GM10248 (cell line): ENCODE results near the gene UFM1.
A peak's percentile ranks its signal among the peaks of the same experiment; 100 is the strongest.
"Not testable (repeated sequence)": the region's sequence is repeated elsewhere in the genome, so short reads cannot be mapped to it uniquely, and the experiment has no call there.

Experiments used
- CTCF ChIA-PET: fragments of 300-600 bp; sonication (Branson Sonifier 250); formaldehyde crosslinking; extraction: SDS; loops from one replicate; lab custom pipeline; 2021; ENCODE audit warnings: antibody characterized with exemption; lab: Yijun Ruan, JAX
- POLR2A ChIA-PET: fragments of 350-650 bp; sonication (Branson Sonifier 250); formaldehyde crosslinking; extraction: SDS; loops from one replicate; lab custom pipeline; 2020; ENCODE audit warnings: antibody characterized with exemption; lab: Yijun Ruan, JAX
- DNase-seq: peaks from one replicate; pipeline ENCODE4 v3.0.0; 2012; ENCODE audit errors: extremely low spot score
- TF ChIP-seq, protein P1 (sequence below): IDR thresholded peaks from 2 replicates; pipeline ENCODE4 v1.5.1; 2012; ENCODE audit warnings: mild to moderate bottlenecking, low read depth; ENCODE audit errors: extremely low read depth, missing control alignments, control extremely low read depth

UFM1 gene

DNA sequence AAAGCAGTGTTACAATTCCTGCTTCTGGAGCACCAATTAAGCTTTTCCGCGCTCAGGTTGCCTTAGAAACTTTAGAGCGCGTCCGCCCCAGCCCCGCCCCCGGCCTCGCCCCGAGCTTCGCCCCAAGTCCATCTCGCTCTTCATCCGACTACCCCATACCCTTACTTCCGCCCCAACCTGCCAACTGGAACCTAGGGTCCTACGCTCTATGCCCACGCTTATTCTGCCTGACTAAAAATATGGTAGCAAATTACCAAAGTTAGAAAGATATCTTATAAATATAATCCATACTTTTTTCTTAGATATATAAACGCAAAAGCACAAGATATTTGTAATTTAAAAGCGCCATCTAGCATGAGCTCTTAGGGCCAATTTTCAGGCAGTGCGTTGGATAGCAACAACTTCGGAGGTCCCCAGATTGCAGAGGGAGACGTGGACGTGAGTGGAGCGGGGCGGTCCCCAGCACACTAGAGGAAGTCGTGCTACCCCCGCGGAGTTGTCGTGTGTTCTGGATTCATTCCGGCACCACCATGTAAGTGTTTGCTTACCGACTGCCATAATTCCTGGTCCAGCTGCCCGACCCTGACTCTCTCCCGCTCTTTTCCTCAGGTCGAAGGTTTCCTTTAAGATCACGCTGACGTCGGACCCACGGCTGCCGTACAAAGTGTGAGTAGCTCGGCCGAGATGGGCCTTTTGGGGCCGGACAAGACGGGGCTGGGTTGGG lies at the start of gene UFM1:
UFM1 (plus strand) TSS at position 462 of the 724 bp plus-strand sequence; CDS start at position 531, 69 bp downstream.
- peak; percentile 89 for DNase-seq
- TF ChIP-seq, protein P1, sequence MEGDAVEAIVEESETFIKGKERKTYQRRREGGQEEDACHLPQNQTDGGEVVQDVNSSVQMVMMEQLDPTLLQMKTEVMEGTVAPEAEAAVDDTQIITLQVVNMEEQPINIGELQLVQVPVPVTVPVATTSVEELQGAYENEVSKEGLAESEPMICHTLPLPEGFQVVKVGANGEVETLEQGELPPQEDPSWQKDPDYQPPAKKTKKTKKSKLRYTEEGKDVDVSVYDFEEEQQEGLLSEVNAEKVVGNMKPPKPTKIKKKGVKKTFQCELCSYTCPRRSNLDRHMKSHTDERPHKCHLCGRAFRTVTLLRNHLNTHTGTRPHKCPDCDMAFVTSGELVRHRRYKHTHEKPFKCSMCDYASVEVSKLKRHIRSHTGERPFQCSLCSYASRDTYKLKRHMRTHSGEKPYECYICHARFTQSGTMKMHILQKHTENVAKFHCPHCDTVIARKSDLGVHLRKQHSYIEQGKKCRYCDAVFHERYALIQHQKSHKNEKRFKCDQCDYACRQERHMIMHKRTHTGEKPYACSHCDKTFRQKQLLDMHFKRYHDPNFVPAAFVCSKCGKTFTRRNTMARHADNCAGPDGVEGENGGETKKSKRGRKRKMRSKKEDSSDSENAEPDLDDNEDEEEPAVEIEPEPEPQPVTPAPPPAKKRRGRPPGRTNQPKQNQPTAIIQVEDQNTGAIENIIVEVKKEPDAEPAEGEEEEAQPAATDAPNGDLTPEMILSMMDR: no peak
- POLR2A ChIA-PET: interaction anchor here (1.5 kb wide), 1 partner anchor 10 kb away, joined by 4 read pairs; no protein-coding TSS in a partner anchor

DNA sequence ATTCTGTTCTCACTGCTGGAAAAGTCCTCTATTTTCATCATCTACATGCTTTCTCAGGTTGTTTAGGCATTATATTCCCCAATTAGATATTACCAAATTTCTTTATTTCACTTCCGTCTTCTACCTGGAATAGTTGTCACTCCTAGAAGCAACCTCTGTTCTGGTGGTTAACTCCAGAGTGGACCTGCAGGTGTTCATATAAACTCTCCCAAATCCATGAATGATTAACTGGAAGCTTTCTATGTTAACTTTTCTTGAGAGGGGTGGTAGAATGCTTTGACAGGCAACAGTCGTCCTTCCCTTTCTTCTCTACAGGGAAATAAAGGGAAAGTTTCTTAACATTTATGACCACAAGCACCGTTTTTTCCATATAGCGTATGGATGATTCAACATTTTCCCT lies 48.4 kb upstream of the UFM1 start:
- ChIA-PET POLR2A (no interaction called here), CTCF (no interaction called here)
- DNase-seq: no peak
- TF ChIP-seq, protein P1: no peak

More for the DNA sequence above, at the start of gene UFM1:
- CTCF ChIA-PET: interaction anchor here (1.1 to 1.9 kb wide), 3 partner anchors 8 to 29 kb away, joined by 4 to 6 read pairs (median 5); no protein-coding TSS in a partner anchor

DNA sequence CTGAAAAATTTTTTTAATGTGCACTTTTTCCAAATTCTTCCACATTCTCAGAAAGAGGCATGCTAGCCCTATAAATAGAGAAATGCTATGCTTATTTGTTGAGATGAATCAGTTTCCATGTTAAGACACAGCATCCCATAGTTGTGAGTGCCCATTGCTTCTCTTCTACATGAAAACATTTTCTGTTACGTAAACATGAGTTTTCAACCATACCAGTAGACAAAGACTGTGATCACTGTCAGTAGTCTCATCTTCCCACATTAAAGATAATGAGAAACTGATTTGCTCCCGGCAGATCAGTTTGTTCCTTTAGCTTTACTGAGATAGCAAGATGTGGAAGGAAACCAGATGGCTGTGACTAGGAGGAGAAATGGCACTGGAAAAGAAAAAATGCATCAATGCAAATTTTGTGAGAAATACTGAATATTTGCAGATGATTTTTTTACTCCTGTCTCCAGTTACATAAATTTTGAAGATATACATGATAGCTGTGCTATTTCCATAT lies 45.8 kb upstream of the UFM1 start:
- ChIA-PET CTCF (interaction anchor here (0.7 kb wide), 1 partner anchor 31 kb away, joined by 3 read pairs; no protein-coding TSS in a partner anchor), POLR2A (no interaction called here)
- no peak for DNase-seq
- TF ChIP-seq, protein P1: no peak

DNA sequence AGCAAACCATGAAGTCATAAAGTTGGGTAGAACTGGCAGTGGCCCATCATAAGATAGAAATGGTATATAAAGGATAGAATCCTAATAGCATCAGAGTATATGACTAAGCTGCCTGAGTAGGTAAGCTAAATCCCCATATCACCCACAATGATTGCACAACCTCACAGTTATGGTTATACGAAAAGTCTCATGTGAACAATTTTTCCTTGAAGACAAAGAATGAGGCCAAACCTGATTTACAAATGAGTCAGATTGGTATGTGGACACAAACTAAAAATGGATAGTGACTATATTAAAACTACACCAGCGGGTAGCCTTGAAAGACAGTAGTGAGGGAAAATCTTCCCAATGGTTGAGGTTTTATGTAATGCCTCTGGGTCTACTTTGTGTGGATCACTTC lies 40.9 kb upstream of the UFM1 start:
- CTCF ChIA-PET: no interaction called here
- POLR2A ChIA-PET: no interaction called here
- no peak for DNase-seq
- TF ChIP-seq, protein P1: no peak

DNA sequence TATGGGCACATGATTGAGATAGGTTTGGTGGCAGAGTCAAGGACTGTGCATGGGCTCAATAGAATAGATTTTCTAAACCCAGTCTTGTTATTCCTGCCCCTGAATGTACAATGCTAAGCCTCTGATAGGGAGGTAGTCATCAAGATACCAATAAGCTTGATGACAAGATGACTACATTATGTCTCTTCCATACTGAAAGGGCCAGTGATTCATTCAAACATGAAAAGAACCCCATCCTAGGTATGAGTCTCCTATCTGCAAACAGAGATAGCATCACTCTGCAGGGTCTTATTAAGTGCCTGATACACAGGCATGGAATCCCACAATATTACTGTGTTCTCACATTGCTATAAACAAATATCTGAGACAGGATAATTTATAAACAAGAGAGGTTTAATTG lies 40.3 kb upstream of the UFM1 start:
- TF ChIP-seq, protein P1: no peak
- POLR2A ChIA-PET: no interaction called here
- no peak for DNase-seq
- CTCF ChIA-PET: no interaction called here

DNA sequence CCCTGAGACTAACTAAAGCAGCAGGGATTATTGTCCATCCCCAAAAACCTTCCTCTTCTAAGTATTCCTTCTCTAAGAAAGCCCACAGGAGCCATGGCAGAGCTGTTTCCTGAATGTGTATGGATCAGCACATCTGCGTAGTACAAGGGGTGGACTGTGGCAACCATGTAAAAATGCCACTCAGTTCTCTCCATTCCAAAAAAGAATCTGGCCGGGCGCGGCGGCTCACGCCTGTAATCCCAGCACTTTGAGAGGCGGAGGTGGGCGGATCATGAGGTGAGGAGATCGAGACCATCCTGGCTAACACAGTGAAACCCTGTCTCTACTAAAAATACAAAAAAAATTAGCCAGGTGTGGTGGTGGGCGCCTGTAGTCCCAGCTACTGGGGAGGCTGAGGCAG lies 38.5 kb upstream of the UFM1 start:
- CTCF ChIA-PET, DNase-seq, POLR2A ChIA-PET: not testable (repeated sequence)

DNA sequence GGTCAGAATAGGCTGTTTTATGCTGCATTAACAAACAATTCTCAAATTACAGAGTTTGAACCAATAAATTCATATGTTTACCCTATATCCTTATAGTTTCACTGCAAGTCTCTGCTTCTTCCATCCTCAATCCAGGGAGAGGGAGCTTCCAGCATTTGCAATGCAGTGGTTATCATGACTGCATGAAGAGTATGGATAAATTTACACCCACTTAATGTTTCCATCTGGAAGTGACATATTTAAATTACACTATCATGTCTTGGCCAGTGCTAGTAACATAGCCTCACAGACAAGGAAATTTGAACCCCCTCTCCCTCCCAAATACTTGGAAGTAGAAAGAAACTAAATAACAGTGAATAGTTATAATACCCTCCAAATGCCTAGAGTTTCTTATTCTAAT lies 33.5 kb upstream of the UFM1 start:
- CTCF ChIA-PET: interaction anchor here (1.6 kb wide), 1 partner anchor 11 kb away, joined by 4 read pairs; no protein-coding TSS in a partner anchor

More for the DNA sequence above, 33.5 kb upstream of the UFM1 start:
- POLR2A ChIA-PET: no interaction called here
- DNase-seq: no peak
- TF ChIP-seq, protein P1: no peak
